Inflammatory macrophage treated with lipopolysaccharide for 4 hours (primary cell): ENCODE data around the gene CCDC184.
A peak's percentile ranks its signal among the peaks of the same experiment; 100 is the strongest.
"Not testable (repeated sequence)": the region's sequence is repeated elsewhere in the genome, so short reads cannot be mapped to it uniquely, and the experiment has no call there.

ENCODE experiments used
- DNase-seq: peaks from one replicate; pipeline ENCODE4 v3.0.0-alpha.2; 2020

Gene CCDC184

GRCh38 chr12:48180424-48180823, 3.0 kb upstream of the CCDC184 start:
- no peak for DNase-seq

GRCh38 chr12:48180857-48181495, 2.5 kb upstream of the CCDC184 start:
- DNase-seq, result no peak

- DNase-seq, result no peak
Observed at GRCh38 chr12:48182631-48183030, 813 bp upstream of the CCDC184 start.

GRCh38 chr12:48183876-48184548, 568 bp downstream of the CCDC184 start:
- no peak for DNase-seq

- DNase-seq, result no peak
Observed at GRCh38 chr12:48184549-48184922, 1.1 kb downstream of the CCDC184 start.

- DNase-seq, result no peak
Observed at GRCh38 chr12:48185181-48185919, 1.9 kb downstream of the CCDC184 start.

GRCh38 chr12:48187916-48188695, 4.7 kb downstream of the CCDC184 start:
- no peak for DNase-seq

- peak; percentile 63 for DNase-seq
Observed at GRCh38 chr12:48189331-48190125, 6.1 kb downstream of the CCDC184 start.

- DNase-seq, result no peak
Observed at GRCh38 chr12:48191096-48191495, 7.7 kb downstream of the CCDC184 start.

GRCh38 chr12:48192861-48193260, 9.4 kb downstream of the CCDC184 start:
- DNase-seq, result no peak

- DNase-seq, result no peak
Observed at GRCh38 chr12:48193623-48194022, 10.2 kb downstream of the CCDC184 start.

- DNase-seq, result no peak
Observed at GRCh38 chr12:48194799-48195201, 11.4 kb downstream of the CCDC184 start.

GRCh38 chr12:48197549-48197970, 14.1 kb downstream of the CCDC184 start:
- peak; percentile 60 for DNase-seq

GRCh38 chr12:48197971-48198671, 14.7 kb downstream of the CCDC184 start:
- DNase-seq, result peak; percentile 97

GRCh38 chr12:48198672-48198971, 15.2 kb downstream of the CCDC184 start:
- DNase-seq, result peak; percentile 33

GRCh38 chr12:48198985-48199384, 15.5 kb downstream of the CCDC184 start:
- DNase-seq, result no peak

- DNase-seq, result peak; percentile 63
Observed at GRCh38 chr12:48199774-48200221, 16.4 kb downstream of the CCDC184 start.

GRCh38 chr12:48201091-48201490, 17.6 kb downstream of the CCDC184 start:
- no peak for DNase-seq

GRCh38 chr12:48201516-48201915, 18.1 kb downstream of the CCDC184 start:
- no peak for DNase-seq

- no peak for DNase-seq
Observed at GRCh38 chr12:48202766-48203165, 19.3 kb downstream of the CCDC184 start.

- no peak for DNase-seq
Observed at GRCh38 chr12:48203192-48203591, 19.7 kb downstream of the CCDC184 start, which contains the start of gene OR10AD1. TSS of gene OR10AD1 (minus strand) at chr12:48203292. CDS start at chr12:48203292, 0 bp downstream.

GRCh38 chr12:48209495-48209894, 26.1 kb downstream of the CCDC184 start:
- not testable (repeated sequence) for DNase-seq
